Activated CD4-positive, alpha-beta T cell treated with anti-CD3 and anti-CD28 coated beads for 24 hours (primary cell): Measurements from ENCODE around the gene PON2.

ENCODE experiments used
- DNase-seq, 2 donors: peaks; one replicate each; pipeline ENCODE4 v3.0.0-alpha.2; 2020; ENCODE audit warnings: low read depth in 2 of 2

PON2 gene

DNA sequence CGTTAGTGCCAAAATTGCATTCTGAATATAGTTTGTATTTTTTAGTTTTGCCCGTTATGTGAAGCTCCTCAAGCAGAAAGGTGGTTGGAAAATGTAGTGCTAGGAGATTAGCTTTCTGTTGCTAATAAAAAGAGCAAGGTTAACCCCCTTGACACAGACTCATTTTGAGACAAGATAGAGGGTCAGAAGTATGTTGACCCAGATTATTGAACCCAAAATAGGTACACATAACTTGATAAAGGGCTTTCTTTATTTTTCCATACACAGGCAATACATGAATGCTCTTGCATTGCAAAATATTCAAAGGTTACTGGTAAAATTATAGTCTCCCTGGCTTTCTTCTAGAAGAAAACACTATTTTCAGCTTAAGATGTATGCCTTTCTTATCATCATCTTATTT is 10.0 kb upstream of the PON2 start:
- DNase-seq, result no peak

DNA sequence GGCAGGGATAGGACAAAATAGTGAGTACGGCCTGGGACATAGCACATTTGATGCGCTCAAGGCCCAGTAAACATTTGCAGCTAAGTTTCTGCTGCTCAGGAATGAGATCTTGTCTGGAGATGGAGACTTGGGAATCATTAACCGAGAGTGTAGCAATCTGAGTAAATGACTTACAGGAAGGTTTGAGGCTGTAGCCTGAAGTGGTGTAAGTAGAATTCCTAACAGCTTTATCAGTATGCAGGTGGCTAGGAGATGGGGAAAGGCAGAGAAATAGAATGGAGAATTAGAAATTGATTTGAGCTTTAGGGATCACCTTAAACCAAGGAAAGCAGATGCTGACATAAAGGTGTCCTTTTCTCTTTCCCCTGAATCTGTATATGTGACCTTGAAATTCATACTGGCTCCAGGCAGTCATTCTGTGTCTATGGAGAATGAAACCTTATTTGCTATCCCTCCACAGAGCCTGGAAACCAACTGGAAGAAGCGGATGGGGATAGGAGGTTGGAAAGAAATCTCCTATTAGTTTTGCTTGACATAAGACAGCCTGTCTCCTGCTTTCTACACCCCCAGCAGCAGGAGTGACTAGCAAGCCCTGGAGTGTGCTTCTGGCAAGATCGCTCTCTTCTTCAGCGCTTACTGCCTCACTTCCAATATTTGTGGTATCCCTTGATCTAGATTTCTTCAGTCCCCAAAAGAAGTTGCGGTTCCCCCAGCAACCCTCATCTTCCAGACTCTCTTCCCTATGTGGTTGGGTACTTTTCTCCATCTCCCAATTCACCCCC is 6.4 kb upstream of the PON2 start:
- DNase-seq, result no peak

DNA sequence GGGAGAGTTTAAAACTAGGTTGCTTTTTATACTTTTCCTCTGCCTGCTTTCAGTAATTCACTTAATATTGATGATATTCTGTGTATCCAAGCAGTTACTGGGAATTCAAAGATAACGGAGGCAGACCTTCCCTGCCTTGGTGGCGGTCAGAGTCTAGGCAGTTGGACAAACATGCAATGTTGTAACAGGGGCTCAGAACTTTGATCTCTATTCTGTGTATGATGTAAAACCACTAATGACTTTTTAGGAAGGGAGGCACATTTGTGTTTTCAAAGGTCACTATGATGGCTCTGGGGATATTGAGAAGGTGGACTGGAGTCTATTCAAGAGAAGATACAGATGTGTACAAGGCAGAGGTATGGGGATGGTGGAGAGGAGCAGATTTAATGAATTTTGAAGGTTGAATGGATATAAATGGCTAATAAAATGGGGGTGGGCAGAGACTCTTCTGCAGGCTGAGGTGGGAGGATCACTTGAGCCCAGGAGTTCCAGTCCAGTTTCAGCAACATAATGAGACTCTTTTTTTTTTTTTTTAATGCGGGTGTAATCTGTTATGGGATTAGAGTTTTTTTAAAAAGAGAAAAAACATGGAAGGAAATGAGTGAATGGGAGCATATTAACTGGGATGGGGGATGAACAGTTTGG is 5.7 kb upstream of the PON2 start:
- DNase-seq, result no peak

GRCh38 chr7:95436407-95436806 is 1.6 kb upstream of the PON2 start:
- DNase-seq, result no peak

GRCh38 chr7:95435422-95435780 is 573 bp upstream of the PON2 start:
- no peak for DNase-seq

DNA sequence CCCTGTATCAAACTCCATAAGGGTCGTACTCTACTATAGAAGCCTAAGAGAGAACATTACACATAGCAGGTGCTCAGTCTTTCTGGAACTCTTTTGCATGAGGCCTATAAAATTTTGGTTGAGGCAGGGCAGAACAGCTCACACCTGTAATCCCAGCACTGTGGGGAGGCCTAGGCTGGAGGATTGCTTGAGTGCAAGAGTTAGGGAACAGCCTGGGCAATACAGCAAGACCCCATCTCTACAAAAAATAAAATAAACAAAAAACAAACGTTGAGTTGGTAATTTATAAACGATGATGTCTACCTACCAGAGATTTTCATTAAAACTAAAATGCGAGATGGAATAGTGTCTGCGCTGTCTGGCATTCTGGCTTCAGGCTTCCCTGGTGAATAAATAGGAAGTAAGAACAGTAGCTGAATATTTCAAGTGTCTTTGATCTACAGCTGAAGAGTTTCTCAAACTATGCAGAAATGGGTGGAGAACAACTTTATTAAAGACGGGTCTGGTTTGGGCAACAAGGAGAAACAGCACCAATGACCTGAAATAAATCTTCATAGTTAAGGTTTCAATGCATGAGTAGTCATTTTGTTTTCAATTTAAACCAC is 774 bp downstream of the PON2 start:
- DNase-seq, result no peak

GRCh38 chr7:95433129-95433528 is 1.7 kb downstream of the PON2 start:
- DNase-seq, result no peak

GRCh38 chr7:95432606-95433005 is 2.2 kb downstream of the PON2 start:
- no peak for DNase-seq

DNA sequence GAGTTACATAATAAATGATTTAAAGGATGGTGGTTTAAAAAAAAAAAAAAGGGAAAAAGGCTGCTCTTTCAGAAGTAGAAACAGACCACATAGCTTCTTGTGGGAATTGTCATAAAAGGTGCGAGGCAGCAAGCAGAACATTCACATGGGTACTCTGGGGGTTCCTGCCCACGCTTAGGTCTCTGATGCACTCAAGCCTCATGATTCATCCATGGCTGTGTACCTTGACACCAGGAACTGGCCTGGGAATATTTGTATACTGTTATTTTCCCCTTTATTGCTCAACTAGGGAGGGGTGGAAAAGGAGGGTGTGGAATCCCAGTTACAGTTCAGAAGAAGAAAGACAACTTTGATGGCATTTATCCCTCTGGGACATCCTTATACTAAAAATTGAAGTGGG is 4.0 kb downstream of the PON2 start:
- no peak for DNase-seq

GRCh38 chr7:95429241-95429990 is 5.4 kb downstream of the PON2 start:
- no peak for DNase-seq

GRCh38 chr7:95427914-95428516 is 6.8 kb downstream of the PON2 start:
- no peak for DNase-seq

GRCh38 chr7:95427166-95427565 is 7.7 kb downstream of the PON2 start:
- DNase-seq, result no peak

GRCh38 chr7:95425694-95426093 is 9.1 kb downstream of the PON2 start:
- no peak for DNase-seq

DNA sequence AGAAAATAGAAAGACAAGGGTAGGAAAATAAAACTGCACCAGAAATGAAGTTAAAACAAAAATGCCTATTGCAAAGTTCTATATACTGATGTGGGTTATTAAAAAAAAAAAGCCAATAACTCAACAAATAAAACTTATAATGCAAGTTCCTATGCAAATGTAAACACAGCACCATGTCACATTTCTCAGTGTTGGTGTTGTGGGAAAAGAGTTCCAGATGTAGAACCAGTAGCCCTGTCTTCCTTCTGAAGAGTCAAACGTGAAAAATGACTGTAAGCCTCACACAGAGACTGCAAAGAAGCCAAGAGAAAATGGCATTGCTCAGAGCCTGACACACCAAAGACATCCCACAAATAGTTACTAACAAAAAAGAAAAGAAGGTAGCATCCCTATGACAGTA is 10.1 kb downstream of the PON2 start:
- DNase-seq, result no peak

- no peak for DNase-seq
These were observed 12.9 kb downstream of the PON2 start for GRCh38 chr7:95421847-95422444.

DNA sequence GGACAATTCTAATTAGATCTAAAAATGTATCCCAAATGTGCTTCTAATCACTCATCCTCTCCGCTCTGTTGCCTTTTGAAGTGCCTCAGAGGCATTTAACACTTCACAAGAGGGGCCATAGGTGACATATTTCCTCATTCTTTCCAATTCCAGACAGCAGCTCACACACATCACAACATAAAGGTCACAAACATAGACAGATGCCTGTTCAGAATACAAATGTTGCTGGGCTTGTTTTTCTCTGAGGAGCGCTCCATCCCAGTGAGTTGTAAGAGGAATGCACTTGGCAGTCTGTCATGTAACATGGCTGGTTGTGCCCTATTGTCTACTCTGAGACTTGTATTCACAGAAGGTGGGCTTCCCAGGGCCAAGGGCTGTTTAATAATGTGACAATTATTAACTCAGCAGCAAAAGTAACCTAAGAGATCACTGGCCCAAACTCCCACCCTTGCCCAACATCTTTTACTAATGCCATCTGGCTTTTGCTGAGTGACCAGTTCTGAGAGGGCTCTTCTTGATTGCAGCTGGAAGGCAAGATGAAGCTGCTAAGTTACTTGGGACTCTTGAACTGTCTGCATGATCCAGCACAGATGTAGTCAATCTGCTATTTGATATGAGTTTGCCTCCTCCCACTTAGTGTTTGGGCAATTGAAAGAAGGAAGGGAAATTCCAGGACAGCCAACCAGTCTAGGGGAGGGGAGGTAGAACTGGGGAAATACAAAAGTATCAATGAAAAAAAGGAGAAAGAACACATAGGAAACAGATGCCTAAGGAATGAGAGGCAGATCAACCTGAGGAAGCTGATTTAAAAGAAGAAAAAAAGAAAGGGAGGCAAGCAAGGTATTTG is 13.6 kb downstream of the PON2 start:
- DNase-seq, result no peak

GRCh38 chr7:95412075-95412474 is 22.8 kb downstream of the PON2 start:
- DNase-seq, result no peak

- DNase-seq, result no peak
These were observed 23.2 kb downstream of the PON2 start for GRCh38 chr7:95411666-95412065.

GRCh38 chr7:95411036-95411435 is 23.8 kb downstream of the PON2 start:
- no peak for DNase-seq

GRCh38 chr7:95407751-95408150 is 27.1 kb downstream of the PON2 start:
- no peak for DNase-seq

- DNase-seq, result no peak
These were observed 29.0 kb downstream of the PON2 start for GRCh38 chr7:95405800-95406199.
